GM12865 (cell line): ENCODE data around the gene PCDHGB2.
A peak's percentile ranks its signal among the peaks of the same experiment; 100 is the strongest.
"Not testable (repeated sequence)": the region's sequence is repeated elsewhere in the genome, so short reads cannot be mapped to it uniquely, and the experiment has no call there.

Source experiments
- DNase-seq: peaks from one replicate; pipeline ENCODE4 v3.0.0; 2010; ENCODE audit warnings: low read depth
- H3K4me3 ChIP-seq: 2 replicates; pipeline ENCODE4 v1.5.1; 2011; ENCODE audit warnings: mild to moderate bottlenecking, low read depth, low read length, control low read depth
- CTCF ChIP-seq: IDR thresholded peaks from 2 replicates; pipeline ENCODE4 v1.5.1; 2011; ENCODE audit warnings: low read length, control low read depth, low read depth, inconsistent platforms; ENCODE audit not compliant: insufficient read depth; ENCODE audit errors: missing control alignments

The PCDHGB2 gene

GRCh38 chr5:141389153-141390042 is 29.6 kb downstream of the PCDHGB2 start:
- no peak for TF ChIP-seq CTCF
- no peak overlapping the region for H3K4me3 ChIP-seq
- DNase-seq: no peak

GRCh38 chr5:141392429-141393198 is 32.8 kb downstream of the PCDHGB2 start, which contains the start of gene PCDHGA8:
Gene PCDHGA8 (plus strand): TSS chr5:141392633. CDS start chr5:141392814, 181 bp downstream.
- DNase-seq: no peak
- TF ChIP-seq CTCF: no peak
- H3K4me3 ChIP-seq: no peak within 1 kb of the TSS

GRCh38 chr5:141393267-141393666 is 33.5 kb downstream of the PCDHGB2 start:
- no peak for DNase-seq
- H3K4me3 ChIP-seq: no peak overlapping the region
- no peak for TF ChIP-seq CTCF

- DNase-seq, H3K4me3 ChIP-seq: not testable (repeated sequence)
Measured at GRCh38 chr5:141394401-141395187, 34.8 kb downstream of the PCDHGB2 start.

- peak within 1 kb of the TSS; percentile 59 for H3K4me3 ChIP-seq
- peak; percentile 74 for DNase-seq
Measured at GRCh38 chr5:141397756-141398551, 38.2 kb downstream of the PCDHGB2 start, which contains the start of gene PCDHGB5. Gene PCDHGB5 (plus strand): TSS chr5:141397947. CDS start chr5:141398128, 181 bp downstream.

GRCh38 chr5:141398608-141399007 is 38.8 kb downstream of the PCDHGB2 start:
- TF ChIP-seq CTCF: no peak
- H3K4me3 ChIP-seq: no peak overlapping the region
- DNase-seq: no peak

More at GRCh38 chr5:141397756-141398551, 38.2 kb downstream of the PCDHGB2 start, which contains the start of gene PCDHGB5:
- peak; percentile 66 for TF ChIP-seq CTCF
